ENCODE measurements around the gene MTARC2. TPM values are rescaled to one million over a fixed set of nuclear protein-coding genes. Genes with fewer than 3 reads are reported as not detected.
"Not testable (repeated sequence)": the region's sequence is repeated elsewhere in the genome, so short reads cannot be mapped to it uniquely, and the experiment has no call there.

MTARC2 gene
- total and polyA plus RNA-seq, 7 donors = 4.1 to 12.4 (median 8.8) TPM

GRCh38 chr1:220711056-220711809 lies 36.9 kb upstream of the MTARC2 start:
- no peaks in the 10 kb centered on the region for H3K27me3 ChIP-seq (ENCODE audit: insufficient read depth in 3 of 3, low read length in 2 of 3)
- ATAC-seq (no peak), DNase-seq (no peak)
- intact Hi-C loops (cut with DNase I) = no loop called here
- H3K4me3 ChIP-seq = no peak overlapping the region
- no peaks in the 10 kb centered on the region for H3K36me3 ChIP-seq (ENCODE audit: insufficient read depth in 1 of 2, low read depth in 1 of 2)
- H3K9me3 ChIP-seq = peaks cover 4% of the 10 kb centered on the region
- no peak overlapping the region for H3K27ac ChIP-seq
- H3K4me1 ChIP-seq = no peaks in the 10 kb centered on the region
- WGBS, 3 donors = 67 to 74% (median 70%) methylated on average over 9 of the region's 9 CpGs
- no peak for TF ChIP-seq CTCF (IDR thresholded peaks at IDR 0.05)

- H3K9me3 ChIP-seq; DNase-seq; H3K4me1 ChIP-seq; ATAC-seq; H3K27me3 ChIP-seq (ENCODE audit: insufficient read depth in 3 of 3, low read length in 2 of 3); H3K36me3 ChIP-seq (ENCODE audit: insufficient read depth in 1 of 2, low read depth in 1 of 2); H3K4me3 ChIP-seq; intact Hi-C loops (cut with DNase I); H3K27ac ChIP-seq: not testable (repeated sequence)
- WGBS, 3 donors = 94 to 96% (median 96%) methylated on average over 5 of the region's 5 CpGs
Measured at GRCh38 chr1:220715986-220716385, 32.1 kb upstream of the MTARC2 start.

DNA sequence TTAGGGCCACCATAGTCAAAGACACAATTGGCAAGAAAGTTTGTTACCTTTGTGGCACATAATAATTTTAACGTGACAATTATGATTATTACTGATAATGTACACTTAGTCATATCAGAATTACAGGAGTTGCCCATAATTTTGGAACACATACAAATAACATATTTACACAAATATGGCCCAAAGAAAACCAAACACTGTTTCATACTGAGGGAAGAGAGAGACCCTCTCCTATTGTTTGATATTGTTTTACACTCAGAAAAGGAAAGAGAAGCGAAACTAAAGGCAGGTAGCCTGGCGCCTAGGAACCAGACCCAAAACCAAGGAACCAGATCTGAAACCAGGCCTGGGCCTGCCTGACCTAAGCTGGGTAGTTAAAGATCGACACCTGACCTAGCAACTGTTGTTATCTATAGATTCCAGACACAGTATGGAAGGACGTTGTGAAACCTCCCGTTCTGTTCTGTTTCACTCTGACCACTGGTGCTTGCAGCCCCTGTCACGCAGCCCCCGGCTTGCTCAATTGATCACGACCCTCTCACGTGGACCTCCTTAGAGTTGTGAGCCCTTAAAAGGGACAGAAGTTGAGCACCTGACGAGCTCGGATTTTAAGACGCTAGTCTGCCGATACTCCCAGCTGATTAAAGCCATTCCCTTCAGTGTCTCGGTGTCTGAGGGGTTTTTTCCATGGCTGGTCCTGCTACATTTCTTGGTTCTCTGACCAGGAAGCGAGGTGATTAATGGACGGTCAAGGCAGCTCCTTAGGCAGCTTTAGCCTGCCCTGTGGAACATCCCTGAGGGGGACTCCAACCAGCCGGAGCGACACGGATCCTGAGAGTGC lies 30.1 kb upstream of the MTARC2 start:
- intact Hi-C loops (cut with DNase I) = no loop called here
- ATAC-seq = no peak

DNA sequence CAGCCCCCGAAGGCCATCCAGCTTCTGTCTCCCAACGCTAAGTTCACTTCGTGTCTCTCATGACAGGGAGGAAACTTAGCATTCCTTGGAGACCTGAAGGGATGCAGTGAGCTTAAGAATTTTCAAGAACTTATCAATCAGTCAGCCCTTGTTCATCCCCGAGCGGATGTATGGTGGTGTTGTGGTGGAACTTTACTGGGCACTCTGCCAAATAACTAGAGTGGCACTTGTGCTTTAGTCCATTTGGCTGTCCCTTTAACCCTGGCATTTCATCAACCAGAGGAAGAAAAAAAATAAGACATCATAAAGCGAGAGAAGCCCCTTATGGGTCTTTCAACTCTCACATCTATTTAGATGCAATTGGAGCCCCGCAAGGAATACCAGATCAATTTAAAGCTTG lies 26.9 kb upstream of the MTARC2 start:
- DNase-seq; H3K27ac ChIP-seq; ATAC-seq; H3K4me1 ChIP-seq; intact Hi-C loops (cut with DNase I); H3K9me3 ChIP-seq; H3K4me3 ChIP-seq; H3K36me3 ChIP-seq (ENCODE audit: insufficient read depth in 1 of 2, low read depth in 1 of 2): not testable (repeated sequence)
- H3K27me3 ChIP-seq (ENCODE audit: insufficient read depth in 3 of 3, low read length in 2 of 3) = peaks cover 0 to 12% (median 0%) of the 10 kb centered on the region in 3 donors
- 66 to 79% (median 75%) methylated on average over 7 of the region's 7 CpGs for WGBS, 3 donors

More for the DNA sequence above, 30.1 kb upstream of the MTARC2 start:
- Histone ChIP-seq H3K4me1 (no peaks in the 10 kb centered on the region), H3K4me3 (no peak overlapping the region), H3K9me3 (peaks cover 4% of the 10 kb centered on the region), H3K27ac (no peak overlapping the region), H3K27me3 (ENCODE audit: insufficient read depth in 3 of 3, low read length in 2 of 3) (no peaks in the 10 kb centered on the region), H3K36me3 (ENCODE audit: insufficient read depth in 1 of 2, low read depth in 1 of 2) (no peaks in the 10 kb centered on the region)
- DNase-seq = no peak
- WGBS, 3 donors = 87 to 91% (median 89%) methylated on average over 20 of the region's 20 CpGs
- TF ChIP-seq CTCF (IDR thresholded peaks at IDR 0.05) = no peak

DNA sequence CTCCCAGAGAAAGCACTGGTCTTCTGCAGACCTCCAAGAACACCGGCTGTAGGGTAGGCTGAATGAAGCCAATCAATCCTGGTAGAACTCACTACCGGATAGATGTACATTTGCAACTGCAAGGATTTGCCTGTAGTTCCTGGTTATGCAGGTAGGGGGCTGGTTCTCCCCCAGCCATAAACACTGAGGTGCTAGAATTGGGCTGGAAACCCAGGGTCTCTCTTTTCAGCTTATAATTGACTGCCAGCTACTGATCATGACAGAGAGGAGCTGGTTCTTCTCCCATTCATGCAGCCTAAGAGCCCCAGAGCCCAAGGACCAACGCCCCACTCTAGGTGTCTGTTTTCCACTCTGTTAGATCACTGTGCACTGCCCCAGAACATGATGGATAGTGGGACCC lies 21.5 kb upstream of the MTARC2 start:
- ATAC-seq = no peak
- Histone ChIP-seq H3K27me3 (ENCODE audit: insufficient read depth in 3 of 3, low read length in 2 of 3) (peaks cover 0 to 16% (median 0%) of the 10 kb centered on the region in 3 donors), H3K9me3 (peaks cover 4% of the 10 kb centered on the region), H3K4me1 (no peaks in the 10 kb centered on the region), H3K4me3 (no peak overlapping the region), H3K27ac (no peak overlapping the region), H3K36me3 (ENCODE audit: insufficient read depth in 1 of 2, low read depth in 1 of 2) (no peaks in the 10 kb centered on the region)
- intact Hi-C loops (cut with DNase I) = no loop called here
- TF ChIP-seq CTCF (IDR thresholded peaks at IDR 0.05) = no peak
- WGBS, 3 donors = 61 to 75% (median 74%) methylated on average over 3 of the region's 3 CpGs
- DNase-seq = no peak
